Small intestine (tissue), 7 donors: ENCODE data around the gene WAS. TPM values are rescaled to one million over a fixed set of nuclear protein-coding genes. Genes with fewer than 3 reads are reported as not detected.
"Not testable (repeated sequence)": the region's sequence is repeated elsewhere in the genome, so short reads cannot be mapped to it uniquely, and the experiment has no call there.

Experiments used
- DNase-seq, 2 donors: peaks; one replicate each; pipeline versions ENCODE4 v3.0.0 to v3.0.0-alpha.2; 2013
- FAIRE-seq: peaks from 2 replicates; lab custom pipeline; 2012; peaks lifted over from hg19 to GRCh38; lab: Jason Lieb, UNC
- H3K27ac ChIP-seq, 3 donors: one replicate each; pipeline ENCODE4 v1.5.1; 2013; ENCODE audit warnings: low read length in 2 of 3, mild to moderate bottlenecking in 2 of 3, control low read depth in 1 of 3, inconsistent platforms in 1 of 3, low read depth in 1 of 3, moderate library complexity in 1 of 3
- H3K27me3 ChIP-seq, 3 donors: one replicate each; pipeline ENCODE4 v1.6.1; 2013; ENCODE audit warnings: low read length in 3 of 3, inconsistent platforms in 1 of 3; ENCODE audit not compliant: control insufficient read depth in 3 of 3, insufficient read depth in 3 of 3
- H3K36me3 ChIP-seq, 3 donors: one replicate each; pipeline ENCODE4 v1.6.1; 2013; ENCODE audit warnings: low read length in 3 of 3, inconsistent platforms in 1 of 3, low read depth in 1 of 3, mild to moderate bottlenecking in 1 of 3, moderate library complexity in 1 of 3; ENCODE audit not compliant: control insufficient read depth in 3 of 3, insufficient read depth in 2 of 3
- H3K4me1 ChIP-seq, 3 donors: one replicate each; pipeline ENCODE4 v1.6.1; 2013; ENCODE audit warnings: low read length in 2 of 3, inconsistent platforms in 1 of 3, low read depth in 1 of 3, mild to moderate bottlenecking in 1 of 3, moderate library complexity in 1 of 3; ENCODE audit not compliant: control insufficient read depth in 3 of 3, insufficient read depth in 2 of 3
- H3K4me3 ChIP-seq, 3 donors: one replicate each; pipeline ENCODE4 v1.5.1; 2013; ENCODE audit warnings: low read length in 3 of 3, control low read depth in 1 of 3, inconsistent platforms in 1 of 3, low read depth in 1 of 3, mild to moderate bottlenecking in 1 of 3, moderate library complexity in 1 of 3
- H3K9me3 ChIP-seq, 2 donors: one replicate each; pipeline ENCODE4 v1.6.1; 2013; ENCODE audit warnings: low read depth in 1 of 2, low read length in 1 of 2; ENCODE audit not compliant: control insufficient read depth in 2 of 2, insufficient read depth in 1 of 2
- WGBS, 3 donors: extraction: QIAGEN DNeasy Blood & Tissue Kit; methylation state at CpG; one replicate each; pipeline ENCODE4 v1.1.7; 2013; 5-methylcytosine and 5-hydroxymethylcytosine counted together
- polyA plus RNA-seq, 4 donors: library from polyadenylated mRNA; stranded (reverse) in 3 of 4; unstranded in 1 of 4; fragments of 200-250 nt in 3 of 4; fragments of 120-200 nt in 1 of 4; gene quantifications; one replicate each; pipeline versions ENCODE4 v1.2.1 to v1.2.3, GENCODE V29; 2013
- donor health status: healthy with polysubstance abuse.
- donor health status: control.
- donor health status: control.
- donor health status: Bipolar disorder and iron deficiency.
- donor health status: healthy.

Gene WAS
- polyA plus RNA-seq, 4 donors, result 1.1 to 6.2 (median 4.8) TPM

DNA sequence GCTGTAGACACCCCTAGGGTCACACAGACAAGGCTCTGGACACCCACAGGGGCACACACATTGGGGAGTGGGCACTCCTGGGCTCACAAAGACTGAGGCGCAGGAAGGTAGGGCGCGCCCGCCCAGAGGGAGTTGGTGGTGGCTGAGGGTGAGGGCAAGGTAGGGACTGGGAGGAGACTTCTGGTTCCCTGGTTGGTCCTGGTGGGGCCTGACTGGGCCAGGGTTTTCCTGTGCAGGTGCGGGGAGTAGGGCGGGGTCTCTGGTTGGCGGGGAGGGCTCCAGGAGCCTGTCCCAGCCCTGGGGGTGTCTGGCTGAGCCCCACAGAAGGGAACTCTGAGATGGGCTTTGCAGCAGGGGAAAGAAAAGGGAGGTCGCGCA is 6.7 kb upstream of the WAS start:
- Histone ChIP-seq H3K27ac (peak overlapping the region; percentile 83 to 92 (median 88)), H3K27me3 (no peaks in the 10 kb centered on the region), H3K4me1 (peaks cover 0 to 6% (median 2%) of the 10 kb centered on the region in 3 donors), H3K4me3 (peak overlapping the region; percentile 56 to 83 (median 69)), H3K36me3 (no peaks in the 10 kb centered on the region), H3K9me3 (no peaks in the 10 kb centered on the region)
- DNase-seq, result peak in 1 of 2 donors; percentile 25
- 1 to 32% (median 19%) methylated on average over 6 to 9 of the region's 9 CpGs for WGBS, 3 donors
- FAIRE-seq, result no peak

DNA sequence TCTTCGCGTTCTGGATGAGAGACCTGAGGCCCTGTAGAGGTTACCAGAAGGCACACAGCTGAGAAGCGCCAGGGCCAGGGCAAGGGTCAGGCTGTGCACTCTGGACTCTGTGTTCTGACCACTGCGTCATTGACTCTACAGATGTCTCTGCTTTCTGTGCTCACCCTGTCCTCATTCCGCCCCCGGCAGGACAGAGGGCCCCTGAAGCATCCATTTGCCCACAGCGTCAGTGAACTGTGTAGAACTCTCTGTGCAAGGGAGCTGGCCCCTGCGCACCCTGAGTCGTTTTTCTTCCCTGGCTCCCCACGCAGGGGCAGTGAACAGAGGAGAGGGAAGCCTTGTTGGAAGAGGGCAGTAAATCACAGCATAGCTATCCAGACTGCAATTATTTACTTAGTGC is 6.1 kb upstream of the WAS start:
- DNase-seq (peak; percentile 65 to 69), FAIRE-seq (no peak)
- 27 to 53% (median 33%) methylated on average over 9 to 10 of the region's 10 CpGs for WGBS, 3 donors
- Histone ChIP-seq H3K4me1 (peaks cover 0 to 6% (median 2%) of the 10 kb centered on the region in 3 donors), H3K27me3 (no peaks in the 10 kb centered on the region), H3K9me3 (no peaks in the 10 kb centered on the region), H3K4me3 (peak overlapping the region in 1 of 3 donors; percentile 83), H3K27ac (peak overlapping the region in 2 of 3 donors; percentile 83 to 92), H3K36me3 (no peaks in the 10 kb centered on the region)

DNA sequence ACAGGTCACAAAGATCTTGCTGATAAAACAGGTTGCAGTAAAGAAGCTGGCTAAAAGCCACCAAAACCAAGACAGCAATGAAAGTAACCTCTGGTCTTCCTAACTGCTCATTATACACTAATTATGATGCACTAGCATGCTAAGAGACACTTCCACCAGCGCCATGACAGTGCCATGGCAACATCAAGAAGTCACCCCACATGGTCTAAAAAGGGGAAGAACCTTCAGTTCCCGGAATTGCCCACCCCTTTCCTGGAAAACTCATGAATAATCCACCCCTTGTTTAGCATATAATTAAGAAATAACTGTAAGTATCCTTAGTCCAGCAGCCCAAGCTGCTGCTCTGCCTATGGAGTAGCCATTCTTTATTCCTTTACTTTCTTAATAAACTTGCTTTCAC is 3.1 kb upstream of the WAS start:
- DNase-seq, FAIRE-seq, H3K27ac ChIP-seq, H3K27me3 ChIP-seq, H3K9me3 ChIP-seq, H3K4me1 ChIP-seq, H3K36me3 ChIP-seq, H3K4me3 ChIP-seq: not testable (repeated sequence)
- WGBS, 3 donors, result 19 to 37% (median 34%) methylated on average over 2 of the region's 2 CpGs

DNA sequence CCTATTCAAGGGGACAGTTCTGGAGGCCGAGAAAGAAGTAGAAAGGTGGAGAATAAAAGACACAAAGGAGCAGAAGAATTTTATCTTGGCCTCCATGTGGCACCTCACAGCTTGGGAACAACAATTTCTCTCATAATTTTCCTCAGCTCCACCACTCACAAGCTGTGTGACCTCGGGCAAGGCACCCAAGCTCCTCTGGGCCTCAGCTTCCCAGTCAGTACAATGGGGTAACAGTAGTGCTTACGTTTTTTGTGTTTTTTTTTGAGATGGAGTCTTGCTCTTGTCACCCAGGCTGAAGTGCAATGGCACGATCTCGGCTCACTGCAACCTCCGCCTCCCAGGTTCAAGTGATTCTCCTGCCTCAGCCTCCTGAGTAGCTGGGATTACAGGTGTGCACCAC is 2.7 kb upstream of the WAS start:
- DNase-seq, H3K4me1 ChIP-seq, H3K27ac ChIP-seq, H3K36me3 ChIP-seq, H3K27me3 ChIP-seq, H3K4me3 ChIP-seq, H3K9me3 ChIP-seq, FAIRE-seq: not testable (repeated sequence)
- WGBS, 3 donors, result 80 to 90% (median 88%) methylated on average over 6 of the region's 6 CpGs

DNA sequence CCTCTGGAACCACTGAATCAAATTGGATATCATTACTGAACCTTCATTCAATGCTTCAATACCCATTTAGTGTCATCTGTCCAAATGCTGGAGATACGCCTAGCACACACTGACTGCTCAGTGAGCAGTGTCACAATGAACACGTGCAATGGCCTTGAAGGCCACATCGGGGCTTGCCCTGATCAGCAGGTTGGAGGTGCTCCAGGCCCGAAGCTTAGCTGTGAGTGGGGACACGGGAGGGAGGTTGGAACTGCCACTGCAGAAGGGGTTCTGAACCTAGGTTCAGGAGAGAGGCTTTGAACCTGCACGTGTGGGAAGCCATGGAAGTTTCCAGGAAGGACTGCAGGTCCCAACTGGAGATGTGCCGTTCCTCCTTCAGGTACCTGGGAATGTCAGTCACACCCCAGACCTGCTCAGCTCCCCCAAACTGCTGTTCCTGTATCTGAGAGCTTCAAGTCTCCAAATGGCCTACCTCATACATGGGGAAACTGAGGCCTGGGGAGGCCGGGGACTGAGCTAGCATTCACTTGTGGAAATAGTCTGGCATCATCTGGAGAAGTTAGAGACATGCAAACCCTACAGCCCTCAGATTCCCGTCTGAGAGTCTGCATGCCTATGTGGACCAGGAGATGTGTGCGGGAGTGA is 1.9 kb upstream of the WAS start:
- Histone ChIP-seq H3K4me3 (no peak overlapping the region), H3K27ac (no peak overlapping the region), H3K27me3 (no peaks in the 10 kb centered on the region), H3K4me1 (peaks cover 0 to 6% (median 2%) of the 10 kb centered on the region in 3 donors), H3K9me3 (no peaks in the 10 kb centered on the region), H3K36me3 (no peaks in the 10 kb centered on the region)
- FAIRE-seq (no peak), DNase-seq (no peak)
- WGBS, 3 donors, result 62 to 80% (median 63%) methylated on average over 10 of the region's 10 CpGs

DNA sequence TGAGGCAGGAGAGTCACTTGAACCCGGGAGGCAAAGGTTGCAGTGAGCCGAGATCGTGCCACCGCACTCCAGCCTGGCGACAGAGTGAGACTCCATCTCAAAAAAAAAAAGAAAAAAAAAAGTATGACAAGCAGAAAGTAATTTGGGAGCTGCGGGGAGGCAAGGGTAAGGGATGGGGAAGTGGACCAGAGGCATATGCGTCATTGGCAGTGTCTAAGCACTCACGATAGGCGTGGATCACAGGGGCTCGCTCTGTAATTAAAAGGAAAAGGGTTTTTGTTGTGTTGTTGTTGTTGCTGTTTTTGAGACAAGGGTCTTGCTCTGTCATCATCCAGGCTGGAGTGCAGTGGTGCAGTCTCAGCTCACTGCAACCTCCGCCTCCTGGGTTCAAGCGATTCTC is 804 bp upstream of the WAS start:
- not testable (repeated sequence) for H3K4me1 ChIP-seq, DNase-seq, FAIRE-seq, H3K27me3 ChIP-seq, H3K4me3 ChIP-seq, H3K9me3 ChIP-seq, H3K36me3 ChIP-seq
- H3K27ac ChIP-seq, result peak overlapping the region in 1 of 3 donors; percentile 44
- 83 to 88% (median 87%) methylated on average over 9 to 12 of the region's 12 CpGs for WGBS, 3 donors

DNA sequence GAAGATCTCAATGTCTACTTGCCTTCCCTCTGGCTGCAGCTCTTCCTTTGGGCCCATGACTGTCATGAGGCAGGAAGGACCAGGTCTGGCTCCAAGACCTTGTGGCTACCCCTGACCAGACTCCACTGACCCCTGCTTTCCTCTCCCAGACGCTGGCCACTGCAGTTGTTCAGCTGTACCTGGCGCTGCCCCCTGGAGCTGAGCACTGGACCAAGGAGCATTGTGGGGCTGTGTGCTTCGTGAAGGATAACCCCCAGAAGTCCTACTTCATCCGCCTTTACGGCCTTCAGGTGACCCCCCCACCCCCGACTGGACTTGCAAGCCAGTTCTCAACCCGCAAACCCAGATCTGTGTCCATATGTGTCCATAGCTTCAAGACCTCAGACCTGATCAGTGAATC is 535 bp downstream of the WAS start:
- Histone ChIP-seq H3K27ac (peak overlapping the region in 1 of 3 donors; percentile 93), H3K36me3 (no peaks in the 10 kb centered on the region), H3K4me1 (no peaks in the 10 kb centered on the region), H3K9me3 (no peaks in the 10 kb centered on the region), H3K4me3 (peak overlapping the region in 1 of 3 donors; percentile 41), H3K27me3 (peaks cover 0 to 4% (median 0%) of the 10 kb centered on the region in 3 donors)
- no peak for DNase-seq
- 51 to 72% (median 71%) methylated on average over 7 of the region's 7 CpGs for WGBS, 3 donors
- no peak for FAIRE-seq

DNA sequence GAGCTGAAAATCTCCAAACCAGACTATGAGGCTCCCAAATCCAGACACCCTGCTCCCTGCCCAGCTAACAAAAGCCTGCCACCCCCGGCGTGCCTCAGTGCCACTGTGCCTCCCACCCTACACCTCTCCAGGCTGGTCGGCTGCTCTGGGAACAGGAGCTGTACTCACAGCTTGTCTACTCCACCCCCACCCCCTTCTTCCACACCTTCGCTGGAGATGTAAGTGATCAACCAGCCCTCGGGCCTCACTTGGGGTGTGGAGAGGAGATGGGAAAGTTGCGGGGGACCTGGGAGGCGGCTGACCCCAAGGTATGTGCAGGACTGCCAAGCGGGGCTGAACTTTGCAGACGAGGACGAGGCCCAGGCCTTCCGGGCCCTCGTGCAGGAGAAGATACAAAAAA is 1.8 kb downstream of the WAS start:
- Histone ChIP-seq H3K36me3 (no peaks in the 10 kb centered on the region), H3K9me3 (no peaks in the 10 kb centered on the region), H3K27ac (no peak overlapping the region), H3K27me3 (peaks cover 0 to 4% (median 0%) of the 10 kb centered on the region in 3 donors), H3K4me3 (no peak overlapping the region), H3K4me1 (no peaks in the 10 kb centered on the region)
- WGBS, 3 donors, result 74 to 75% (median 75%) methylated on average over 10 to 12 of the region's 12 CpGs
- DNase-seq, result no peak
- no peak for FAIRE-seq
